Measurements from ENCODE around the gene SUCLG2.
A peak's percentile ranks its signal among the peaks of the same experiment; 100 is the strongest.

The SUCLG2 gene

DNA sequence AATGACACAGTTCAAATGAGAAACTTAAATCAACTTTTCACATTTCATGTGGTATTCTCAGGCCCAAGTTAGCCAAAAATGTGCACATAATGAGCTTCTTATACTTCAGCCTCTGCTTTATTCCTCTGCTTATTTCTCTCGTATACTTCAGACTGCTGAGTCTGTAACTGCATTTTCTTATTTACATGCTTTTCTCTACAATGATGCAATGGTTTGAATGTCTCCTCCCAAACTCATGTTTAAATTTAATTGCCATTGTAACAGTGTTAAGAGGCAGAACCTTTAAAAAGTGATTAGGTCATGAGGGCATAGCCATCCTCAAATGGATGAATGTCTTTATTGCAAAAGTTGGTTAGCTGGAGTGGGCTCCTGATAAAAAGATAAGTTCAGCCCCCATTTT lies 184.2 kb downstream of the SUCLG2 start:
- H3K27me3 ChIP-seq (ENCODE audit: control insufficient read depth in 1 of 2, insufficient read depth in 1 of 2, low read length in 2 of 2): no peaks in the 10 kb centered on the region
- 100% methylated on average over 1 of the region's 1 CpG for WGBS
- peaks cover 0 to 22% of the 10 kb centered on the region in 2 experiments for H3K36me3 ChIP-seq (ENCODE audit: control insufficient read depth in 1 of 2, insufficient read depth in 2 of 2, low read depth in 1 of 2, low read length in 2 of 2)

DNA sequence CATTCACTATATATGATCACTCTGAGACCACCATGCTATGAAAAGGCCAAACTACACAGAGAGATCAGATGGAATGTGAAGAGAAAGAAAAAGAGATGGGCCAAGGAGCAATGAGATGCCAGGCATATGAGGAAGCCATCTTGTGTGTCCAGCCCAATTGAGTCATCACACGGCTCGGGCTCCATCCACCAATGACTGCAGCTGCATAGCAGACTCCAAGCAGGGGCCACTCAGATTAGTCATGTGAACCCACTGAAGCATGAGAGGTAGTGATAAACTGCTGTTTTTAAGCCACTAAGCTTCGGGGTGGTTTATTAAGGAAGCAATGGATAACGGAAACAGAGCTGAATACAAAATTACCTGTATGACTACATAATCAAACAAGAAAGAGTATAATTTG lies 185.9 kb downstream of the SUCLG2 start:
- Histone ChIP-seq H3K27ac (ENCODE audit: low read length, poor library complexity, severe bottlenecking) (peak overlapping the region; percentile 66), H3K4me2 (ENCODE audit: low read length, poor library complexity, severe bottlenecking) (no peak overlapping the region), H2AFZ (ENCODE audit: low read depth, low read length) (no peak overlapping the region), H3K9ac (ENCODE audit: low read length) (no peak overlapping the region), H2BK15ac (ENCODE audit: low read depth, poor library complexity, severe bottlenecking) (no peak overlapping the region), H2BK120ac (ENCODE audit: low read depth, low read length) (no peak overlapping the region), H2BK5ac (ENCODE audit: low read depth, low read length, poor library complexity, severe bottlenecking) (no peak overlapping the region), H3K23ac (ENCODE audit: low read length in 2 of 2) (no peak overlapping the region), H3K18ac (ENCODE audit: low read depth in 1 of 2, low read length in 2 of 2) (no peak overlapping the region), H3K4me3 (ENCODE audit: insufficient read depth in 1 of 2, low read depth in 1 of 2, low read length in 2 of 2) (no peak overlapping the region), H3K14ac (ENCODE audit: low read length in 2 of 2) (no peak overlapping the region), H4K91ac (ENCODE audit: low read length) (no peak overlapping the region), H3K79me1 (replicated peaks; ENCODE audit: low read length, poor library complexity, severe bottlenecking) (peaks cover 10% of the 10 kb centered on the region), H2AK5ac (ENCODE audit: low read length, severe bottlenecking) (no peak overlapping the region), H3K27me3 (ENCODE audit: control insufficient read depth in 1 of 2, insufficient read depth in 1 of 2, low read length in 2 of 2) (no peaks in the 10 kb centered on the region), H3K9me3 (ENCODE audit: control insufficient read depth, low read length) (no peaks in the 10 kb centered on the region), H4K8ac (ENCODE audit: low read length) (no peak overlapping the region), H3K36me3 (ENCODE audit: control insufficient read depth in 1 of 2, insufficient read depth in 2 of 2, low read depth in 1 of 2, low read length in 2 of 2) (peaks cover 0 to 24% of the 10 kb centered on the region in 2 experiments), H3K4me1 (ENCODE audit: control insufficient read depth, insufficient read depth, low read depth, low read length) (no peaks in the 10 kb centered on the region), H2BK12ac (ENCODE audit: low read length in 2 of 2) (no peak overlapping the region), H3K4ac (ENCODE audit: low read depth in 1 of 2, low read length in 2 of 2) (no peak overlapping the region)
- no peak for DNase-seq
- WGBS: 67% methylated on average over 2 of the region's 4 CpGs

More for the DNA sequence above, 184.2 kb downstream of the SUCLG2 start:
- H2BK15ac ChIP-seq (ENCODE audit: low read depth, poor library complexity, severe bottlenecking): no peak overlapping the region
- H3K4me2 ChIP-seq (ENCODE audit: low read length, poor library complexity, severe bottlenecking): no peak overlapping the region
- H2AK5ac ChIP-seq (ENCODE audit: low read length, severe bottlenecking): no peak overlapping the region
- peaks cover 7% of the 10 kb centered on the region for H3K79me1 ChIP-seq (replicated peaks; ENCODE audit: low read length, poor library complexity, severe bottlenecking)
- H3K9ac ChIP-seq (ENCODE audit: low read length): no peak overlapping the region
- H4K8ac ChIP-seq (ENCODE audit: low read length): no peak overlapping the region
- no peak overlapping the region for H2BK120ac ChIP-seq (ENCODE audit: low read depth, low read length)
- no peak overlapping the region for H2AFZ ChIP-seq (ENCODE audit: low read depth, low read length)
- DNase-seq: no peak
- no peak overlapping the region for H4K91ac ChIP-seq (ENCODE audit: low read length)
- H3K23ac ChIP-seq (ENCODE audit: low read length in 2 of 2): no peak overlapping the region
- H3K9me3 ChIP-seq (ENCODE audit: control insufficient read depth, low read length): no peaks in the 10 kb centered on the region
- H2BK12ac ChIP-seq (ENCODE audit: low read length in 2 of 2): no peak overlapping the region
- no peak overlapping the region for H3K27ac ChIP-seq (ENCODE audit: low read length, poor library complexity, severe bottlenecking)
- no peak overlapping the region for H3K18ac ChIP-seq (ENCODE audit: low read depth in 1 of 2, low read length in 2 of 2)
- H3K4me3 ChIP-seq (ENCODE audit: insufficient read depth in 1 of 2, low read depth in 1 of 2, low read length in 2 of 2): no peak overlapping the region
- H2BK5ac ChIP-seq (ENCODE audit: low read depth, low read length, poor library complexity, severe bottlenecking): no peak overlapping the region
- H3K4ac ChIP-seq (ENCODE audit: low read depth in 1 of 2, low read length in 2 of 2): no peak overlapping the region
- H3K4me1 ChIP-seq (ENCODE audit: control insufficient read depth, insufficient read depth, low read depth, low read length): no peaks in the 10 kb centered on the region
- H3K14ac ChIP-seq (ENCODE audit: low read length in 2 of 2): no peak overlapping the region

DNA sequence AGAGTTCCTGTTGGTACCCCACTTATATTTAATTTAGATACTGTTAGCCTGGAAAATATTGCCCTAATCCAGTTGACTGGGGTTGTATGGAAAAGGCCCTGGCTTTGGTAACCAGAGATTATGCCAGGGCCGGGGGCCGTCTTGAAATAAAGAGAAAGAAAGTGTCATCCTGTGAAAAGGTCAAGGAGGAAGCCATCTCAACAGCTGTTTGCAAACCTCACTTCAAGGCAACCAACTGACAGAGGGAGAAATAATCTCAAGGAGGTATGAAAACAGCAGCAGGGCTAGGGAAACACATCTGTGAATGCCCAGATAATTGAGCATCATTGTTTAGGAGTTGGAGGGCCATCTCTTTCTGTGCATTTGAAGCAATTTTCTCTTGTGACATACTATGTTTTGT lies 190.8 kb downstream of the SUCLG2 start:
- no peak overlapping the region for H2BK12ac ChIP-seq (ENCODE audit: low read length in 2 of 2)
- H3K23ac ChIP-seq (ENCODE audit: low read length in 2 of 2): no peak overlapping the region
- H4K8ac ChIP-seq (ENCODE audit: low read length): no peak overlapping the region
- no peaks in the 10 kb centered on the region for H3K9me3 ChIP-seq (ENCODE audit: control insufficient read depth, low read length)
- H2AFZ ChIP-seq (ENCODE audit: low read depth, low read length): no peak overlapping the region
- H3K9ac ChIP-seq (ENCODE audit: low read length): no peak overlapping the region
- no peak overlapping the region for H3K14ac ChIP-seq (ENCODE audit: low read length in 2 of 2)
- H2AK5ac ChIP-seq (ENCODE audit: low read length, severe bottlenecking): no peak overlapping the region
- peaks cover 3% of the 10 kb centered on the region for H3K4me1 ChIP-seq (ENCODE audit: control insufficient read depth, insufficient read depth, low read depth, low read length)
- H3K4me3 ChIP-seq (ENCODE audit: insufficient read depth in 1 of 2, low read depth in 1 of 2, low read length in 2 of 2): no peak overlapping the region
- WGBS: 58% methylated on average over 2 of the region's 2 CpGs
- peaks cover 8% of the 10 kb centered on the region for H3K79me1 ChIP-seq (replicated peaks; ENCODE audit: low read length, poor library complexity, severe bottlenecking)
- H3K27ac ChIP-seq (ENCODE audit: low read length, poor library complexity, severe bottlenecking): no peak overlapping the region
- H3K36me3 ChIP-seq (ENCODE audit: control insufficient read depth in 1 of 2, insufficient read depth in 2 of 2, low read depth in 1 of 2, low read length in 2 of 2): peaks cover 0 to 15% of the 10 kb centered on the region in 2 experiments
- no peak overlapping the region for H2BK120ac ChIP-seq (ENCODE audit: low read depth, low read length)
- no peak for DNase-seq
- no peak overlapping the region for H2BK5ac ChIP-seq (ENCODE audit: low read depth, low read length, poor library complexity, severe bottlenecking)
- no peak overlapping the region for H3K4me2 ChIP-seq (ENCODE audit: low read length, poor library complexity, severe bottlenecking)
- no peak overlapping the region for H3K4ac ChIP-seq (ENCODE audit: low read depth in 1 of 2, low read length in 2 of 2)
- H3K27me3 ChIP-seq (ENCODE audit: control insufficient read depth in 1 of 2, insufficient read depth in 1 of 2, low read length in 2 of 2): no peaks in the 10 kb centered on the region
- no peak overlapping the region for H2BK15ac ChIP-seq (ENCODE audit: low read depth, poor library complexity, severe bottlenecking)
- H3K18ac ChIP-seq (ENCODE audit: low read depth in 1 of 2, low read length in 2 of 2): no peak overlapping the region
- H4K91ac ChIP-seq (ENCODE audit: low read length): no peak overlapping the region

DNA sequence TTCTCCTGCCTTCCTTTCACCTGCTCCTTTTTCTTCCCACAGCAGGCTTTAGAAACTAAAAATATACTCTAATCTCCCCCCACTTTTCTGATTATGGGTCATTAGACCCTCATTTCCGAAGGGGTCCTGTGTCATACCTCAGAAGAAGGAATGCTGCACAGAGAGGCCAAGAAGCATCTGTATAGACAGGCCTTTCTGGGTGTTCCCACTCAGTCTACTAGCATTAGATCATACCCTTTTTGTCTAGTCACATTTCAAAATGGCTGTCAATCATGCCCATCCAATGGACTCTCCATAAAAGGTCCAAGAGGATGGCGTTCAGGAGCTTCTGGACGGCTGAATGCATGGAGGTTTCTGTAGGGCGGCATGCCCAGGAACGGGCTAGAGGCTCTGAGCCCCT lies 192.2 kb downstream of the SUCLG2 start:
- WGBS: 74% methylated on average over 3 of the region's 5 CpGs
- H3K4ac ChIP-seq (ENCODE audit: low read depth in 1 of 2, low read length in 2 of 2): no peak overlapping the region

More for the DNA sequence above, 192.2 kb downstream of the SUCLG2 start:
- H3K4me3 ChIP-seq (ENCODE audit: insufficient read depth in 1 of 2, low read depth in 1 of 2, low read length in 2 of 2): no peak overlapping the region
- no peak overlapping the region for H2BK120ac ChIP-seq (ENCODE audit: low read depth, low read length)
- H3K23ac ChIP-seq (ENCODE audit: low read length in 2 of 2): no peak overlapping the region
- no peak overlapping the region for H3K4me2 ChIP-seq (ENCODE audit: low read length, poor library complexity, severe bottlenecking)
- no peak overlapping the region for H2AK5ac ChIP-seq (ENCODE audit: low read length, severe bottlenecking)
- H4K8ac ChIP-seq (ENCODE audit: low read length): no peak overlapping the region
- peak overlapping the region; percentile 43 for H3K27ac ChIP-seq (ENCODE audit: low read length, poor library complexity, severe bottlenecking)
- H2BK5ac ChIP-seq (ENCODE audit: low read depth, low read length, poor library complexity, severe bottlenecking): no peak overlapping the region
- peaks cover 3% of the 10 kb centered on the region for H3K4me1 ChIP-seq (ENCODE audit: control insufficient read depth, insufficient read depth, low read depth, low read length)
- no peak overlapping the region for H2AFZ ChIP-seq (ENCODE audit: low read depth, low read length)
- H4K91ac ChIP-seq (ENCODE audit: low read length): no peak overlapping the region
- no peaks in the 10 kb centered on the region for H3K27me3 ChIP-seq (ENCODE audit: control insufficient read depth in 1 of 2, insufficient read depth in 1 of 2, low read length in 2 of 2)
- no peak for DNase-seq
- H2BK12ac ChIP-seq (ENCODE audit: low read length in 2 of 2): no peak overlapping the region
- H3K18ac ChIP-seq (ENCODE audit: low read depth in 1 of 2, low read length in 2 of 2): peak overlapping the region in 1 of 2 experiments; percentile 17
- no peak overlapping the region for H2BK15ac ChIP-seq (ENCODE audit: low read depth, poor library complexity, severe bottlenecking)
- peaks cover 0 to 12% of the 10 kb centered on the region in 2 experiments for H3K36me3 ChIP-seq (ENCODE audit: control insufficient read depth in 1 of 2, insufficient read depth in 2 of 2, low read depth in 1 of 2, low read length in 2 of 2)
- no peak overlapping the region for H3K9ac ChIP-seq (ENCODE audit: low read length)
- H3K9me3 ChIP-seq (ENCODE audit: control insufficient read depth, low read length): no peaks in the 10 kb centered on the region
- peaks cover 12% of the 10 kb centered on the region for H3K79me1 ChIP-seq (replicated peaks; ENCODE audit: low read length, poor library complexity, severe bottlenecking)
- no peak overlapping the region for H3K14ac ChIP-seq (ENCODE audit: low read length in 2 of 2)
